K562 (cell line): ENCODE results near the gene VAPB. TPM values are rescaled to one million over a fixed set of nuclear protein-coding genes. Genes with fewer than 3 reads are reported as not detected.
"Not testable (repeated sequence)": the region's sequence is repeated elsewhere in the genome, so short reads cannot be mapped to it uniquely, and the experiment has no call there.

Experiments used
- ATAC-seq: fragments of 200-7000 bp; cut with Tn5 transposase; 3 replicates; pipeline ENCODE4 v1.9.1; 2020; ENCODE audit warnings: moderate library complexity
- BruUV-seq: library from RNA; stranded (reverse); fragments of 400-500 nt; replicated peaks from 2 replicates; lab custom pipeline; 2021; lab: Mats Ljungman, UMichigan
- CTCF ChIA-PET: fragments of 300-600 bp; formaldehyde crosslinking; extraction: SDS; loops from one replicate; lab custom pipeline; 2021; ENCODE audit warnings: low intra/inter-chr PET ratio; lab: Yijun Ruan, JAX
- POLR2A ChIA-PET: fragments of 300-600, 350-650 bp; sonication (Branson Sonifier 250); formaldehyde crosslinking; extraction: SDS; loops from one replicate; lab custom pipeline; 2021; ENCODE audit warnings: antibody characterized with exemption, inconsistent platforms; lab: Yijun Ruan, JAX
- DNase-seq, 4 experiments: peaks; one replicate each; pipeline versions ENCODE4 v3.0.0 to v3.0.0-alpha.2; 2011 to 2018; ENCODE audit warnings: low spot score in 3 of 4, mixed read lengths in 3 of 4; ENCODE audit errors: extremely low read depth in 1 of 4
- FAIRE-seq: peaks from 2 replicates; lab custom pipeline; 2011; peaks lifted over from hg19 to GRCh38; lab: Jason Lieb, UNC
- H2AFZ ChIP-seq: 2 replicates; pipeline ENCODE4 v1.6.0; 2011; ENCODE audit warnings: low read depth, low read length, control low read depth, inconsistent platforms
- H3K27ac ChIP-seq: fragments of 200-600 bp; 3 replicates; pipeline ENCODE4 v1.8.0; 2011; ENCODE audit warnings: low read depth, mild to moderate bottlenecking, control low read depth, inconsistent platforms, low read length, moderate library complexity, mixed read lengths; ENCODE audit errors: extremely low read depth
- H3K27me3 ChIP-seq, 2 experiments: fragments of 300-600 bp in 1 of 2; 2 replicates in 1 of 2; 3 replicates in 1 of 2; pipeline versions ENCODE4 v1.6.0 to v1.8.0; 2011; ENCODE audit warnings: inconsistent platforms in 2 of 2, low read length in 2 of 2, mild to moderate bottlenecking in 1 of 2, mixed read lengths in 1 of 2, moderate library complexity in 1 of 2; ENCODE audit not compliant: control insufficient read depth in 2 of 2, insufficient read depth in 2 of 2
- H3K36me3 ChIP-seq: fragments of 300-600 bp; 3 replicates; pipeline ENCODE4 v1.8.0; 2011; ENCODE audit warnings: mild to moderate bottlenecking, low read length, inconsistent platforms; ENCODE audit not compliant: control insufficient read depth, insufficient read depth
- H3K4me1 ChIP-seq, 2 experiments: fragments of 200-600 bp in 1 of 2; replicated peaks in 1 of 2; 2 replicates in 1 of 2; 3 replicates in 1 of 2; pipeline versions ENCODE4 v1.5.1 to v1.8.0; 2011; ENCODE audit warnings: inconsistent platforms in 2 of 2, low read length in 2 of 2, mild to moderate bottlenecking in 1 of 2, mixed read lengths in 1 of 2, moderate library complexity in 1 of 2; ENCODE audit not compliant: control insufficient read depth in 2 of 2, insufficient read depth in 2 of 2
- H3K4me2 ChIP-seq: 2 replicates; pipeline ENCODE4 v1.6.1; 2011; ENCODE audit warnings: low read length, control low read depth, inconsistent platforms, mixed read lengths; ENCODE audit not compliant: insufficient read depth
- H3K4me3 ChIP-seq: fragments of 200-600 bp; sonication (generic), shearing (Covaris generic); 2 replicates; pipeline ENCODE4 v1.5.1; 2016; ENCODE audit warnings: control low read depth, inconsistent platforms
- H3K79me2 ChIP-seq: fragments of 200-600 bp; 3 replicates; pipeline ENCODE4 v1.8.0; 2011; ENCODE audit warnings: low read length, inconsistent platforms; ENCODE audit not compliant: control insufficient read depth, insufficient read depth
- H3K9ac ChIP-seq, 2 experiments: 2 replicates each; pipeline versions ENCODE4 v1.6.0 to v1.6.1; 2011; ENCODE audit warnings: low read depth in 2 of 2, low read length in 2 of 2, control low read depth in 1 of 2, inconsistent platforms in 1 of 2, mild to moderate bottlenecking in 1 of 2, mixed read lengths in 1 of 2; ENCODE audit not compliant: insufficient read depth in 1 of 2
- H3K9me1 ChIP-seq: one replicate; pipeline ENCODE4 v1.6.0; 2011; ENCODE audit warnings: inconsistent platforms, mild to moderate bottlenecking, low read length, moderate library complexity; ENCODE audit not compliant: control insufficient read depth, insufficient read depth
- H3K9me3 ChIP-seq: replicated peaks from 2 replicates; pipeline ENCODE4 v1.5.1; 2011; ENCODE audit warnings: low read depth, low read length, inconsistent platforms; ENCODE audit not compliant: control insufficient read depth, insufficient read depth
- H4K20me1 ChIP-seq: replicated peaks from 2 replicates; pipeline ENCODE4 v1.6.1; 2011; ENCODE audit warnings: low read length, inconsistent platforms, mixed read lengths; ENCODE audit not compliant: control insufficient read depth, insufficient read depth
- WGBS: fragments of 100-300 bp; shearing (Covaris generic); methylation state at CpG from one replicate; pipeline ENCODE4 v1.1.6; 2016; ENCODE audit warnings: low coverage, mixed read lengths; ENCODE audit not compliant: insufficient coverage; ENCODE audit errors: missing lambda C conversion rate; 5-methylcytosine and 5-hydroxymethylcytosine counted together
- in situ Hi-C: fragments of 300-500 bp; cut with MboI; formaldehyde crosslinking; loops from 4 replicates; pipeline ENCODE4 v1.15.0; 2018; ENCODE audit warnings: inconsistent platforms, mixed read lengths
- intact Hi-C: fragments of 100-400 bp; cut with micrococcal nuclease; formaldehyde crosslinking; loops from 2 replicates; pipeline ENCODE4 v1.14.2; 2022
- polyA plus RNA-seq, 8 experiments: library from polyadenylated mRNA; depleted of rRNA in 4 of 8; stranded (reverse) in 5 of 8; unstranded in 3 of 8; fragments of >200 nt; fragmentation: Nextera tagmentation in 2 of 8; fragmentation: Illumina TruSeq in 1 of 8; extraction: Ambion mirVana in 2 of 8; extraction: Trizol in 1 of 8; gene quantifications; 2 replicates each; pipeline versions ENCODE4 v1.2.1 to v1.2.3, GENCODE V29; 2011 to 2014; ENCODE audit warnings: inconsistent platforms in 1 of 8, missing spikeins in 1 of 8
- total RNA-seq, 7 experiments: library from RNA; depleted of rRNA in 6 of 7; stranded (reverse); fragments of >200 nt in 6 of 7; fragmentation: Illumina TruSeq in 2 of 7; extraction: Trizol in 2 of 7; gene quantifications; 2 replicates each; pipeline versions ENCODE4 v1.2.1 to v1.2.3, GENCODE V29; 2011 to 2021; ENCODE audit warnings: low replicate concordance in 1 of 7

VAPB gene
- total and polyA plus RNA-seq, 9 of the 15 experiments (the other 6 are each of a cell fraction or from before 2014, with no cell fraction given): 3.4 to 51.0 (median 27.9) TPM

DNA sequence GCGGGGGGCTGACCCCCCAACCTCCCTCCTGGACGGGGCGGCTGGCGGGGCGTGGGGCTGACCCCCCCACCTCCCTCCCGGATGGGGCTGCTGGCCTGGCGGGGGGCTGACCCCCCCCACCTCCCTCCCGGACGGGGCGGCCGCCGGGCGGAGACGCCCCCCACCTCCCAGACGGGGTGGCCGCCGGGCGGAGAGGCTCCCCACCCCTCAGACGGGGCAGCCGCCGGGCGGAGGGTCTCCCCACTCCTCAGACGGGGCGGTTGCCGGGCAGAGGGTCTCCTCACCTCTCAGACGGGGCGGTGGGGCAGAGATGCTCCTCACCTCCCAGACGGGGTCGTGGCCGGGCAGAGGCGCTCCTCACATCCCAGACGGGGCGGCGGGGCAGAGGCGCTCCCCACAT is 25.2 kb downstream of the VAPB start:
- POLR2A ChIA-PET, BruUV-seq, ATAC-seq, H3K9me3 ChIP-seq, H3K4me3 ChIP-seq, H4K20me1 ChIP-seq, DNase-seq, H3K27ac ChIP-seq, intact Hi-C loops, CTCF ChIA-PET, in situ Hi-C loops, H3K9ac ChIP-seq, FAIRE-seq, H2AFZ ChIP-seq, H3K4me2 ChIP-seq, H3K9me1 ChIP-seq, H3K27me3 ChIP-seq, H3K4me1 ChIP-seq: not testable (repeated sequence)
- Histone ChIP-seq H3K36me3 (peaks cover 37% of the 10 kb centered on the region), H3K79me2 (peaks cover 79% of the 10 kb centered on the region)
- no CpG with 5 or more reads among the region's 35 CpGs for WGBS

DNA sequence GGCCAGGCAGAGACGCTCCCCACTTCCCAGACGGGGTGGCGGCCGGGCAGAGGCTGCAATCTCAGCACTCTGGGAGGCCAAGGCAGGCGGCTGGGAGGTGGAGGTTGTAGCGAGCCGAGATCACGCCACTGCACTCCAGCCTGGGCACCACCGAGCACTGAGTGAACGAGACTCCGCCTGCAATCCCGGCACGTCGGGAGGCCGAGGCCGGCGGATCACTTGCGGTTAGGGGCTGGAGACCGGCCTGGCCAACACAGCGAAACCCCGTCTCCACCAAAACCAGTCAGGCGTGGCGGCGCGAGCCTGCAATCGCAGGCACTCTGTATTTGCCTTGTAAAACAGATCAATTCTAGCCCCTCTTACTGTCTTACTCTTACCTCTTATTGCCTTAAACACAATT is 25.8 kb downstream of the VAPB start:
- WGBS: 100% methylated on average over 3 of the region's 26 CpGs

More for the DNA sequence above, 25.8 kb downstream of the VAPB start:
- H3K27ac ChIP-seq, POLR2A ChIA-PET, H3K4me2 ChIP-seq, intact Hi-C loops, H3K4me3 ChIP-seq, H3K27me3 ChIP-seq, H4K20me1 ChIP-seq, CTCF ChIA-PET, ATAC-seq, FAIRE-seq, H2AFZ ChIP-seq, in situ Hi-C loops, H3K9ac ChIP-seq, H3K9me1 ChIP-seq, H3K4me1 ChIP-seq, DNase-seq, BruUV-seq, H3K9me3 ChIP-seq: not testable (repeated sequence)
- H3K79me2 ChIP-seq: peaks cover 79% of the 10 kb centered on the region
- H3K36me3 ChIP-seq: peaks cover 42% of the 10 kb centered on the region
